Measurements from ENCODE around the gene AGBL1. TPM values are rescaled to one million over a fixed set of nuclear protein-coding genes. Genes with fewer than 3 reads are reported as not detected.

AGBL1 gene
- total RNA-seq, 2 donors from 2014 or later: not detected

DNA sequence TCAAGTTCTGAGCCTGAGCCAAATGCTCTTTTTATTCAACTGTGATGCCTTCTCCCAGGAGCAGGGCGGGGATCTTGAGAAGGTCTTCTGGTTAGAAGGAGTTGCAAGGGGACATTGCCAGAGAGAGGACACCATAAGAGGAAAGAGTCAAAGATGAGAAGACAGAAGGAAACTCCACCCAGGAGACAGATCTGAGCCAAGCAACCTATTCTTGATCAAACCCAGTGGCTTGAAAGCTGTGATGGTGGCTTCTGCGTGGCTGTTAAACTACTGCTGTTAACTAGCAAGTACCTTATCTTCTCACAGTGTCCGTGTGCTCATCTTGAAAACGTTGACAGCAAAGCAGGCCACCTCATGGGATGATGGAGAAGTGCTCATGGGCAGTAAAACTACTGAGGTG is 19.8 kb upstream of the AGBL1 start:
- DNase-seq (ENCODE audit: low spot score): no peak

DNA sequence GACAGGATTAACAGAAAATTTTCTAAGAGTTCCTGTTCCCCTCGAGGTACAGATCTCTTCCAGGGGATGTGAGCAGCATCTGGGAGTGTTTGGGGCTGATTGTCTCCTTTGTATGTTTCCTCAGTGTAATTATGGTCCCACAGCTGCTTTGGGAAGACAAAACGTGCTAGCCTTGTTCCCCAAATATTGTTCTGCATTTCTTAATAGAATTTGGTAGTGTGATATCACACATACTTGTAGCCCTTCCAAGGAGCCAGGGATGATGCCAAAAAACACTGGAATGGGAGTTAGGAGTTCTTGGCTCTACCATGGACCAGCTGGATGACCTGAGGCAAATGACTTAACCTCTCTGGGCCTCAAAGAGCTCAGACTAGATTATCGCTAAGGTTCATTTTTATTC is 19.0 kb upstream of the AGBL1 start:
- no peak for ATAC-seq (ENCODE audit: insufficient number of reproducible peaks, low FRiP score, low read depth)
- TF ChIP-seq, protein P1, sequence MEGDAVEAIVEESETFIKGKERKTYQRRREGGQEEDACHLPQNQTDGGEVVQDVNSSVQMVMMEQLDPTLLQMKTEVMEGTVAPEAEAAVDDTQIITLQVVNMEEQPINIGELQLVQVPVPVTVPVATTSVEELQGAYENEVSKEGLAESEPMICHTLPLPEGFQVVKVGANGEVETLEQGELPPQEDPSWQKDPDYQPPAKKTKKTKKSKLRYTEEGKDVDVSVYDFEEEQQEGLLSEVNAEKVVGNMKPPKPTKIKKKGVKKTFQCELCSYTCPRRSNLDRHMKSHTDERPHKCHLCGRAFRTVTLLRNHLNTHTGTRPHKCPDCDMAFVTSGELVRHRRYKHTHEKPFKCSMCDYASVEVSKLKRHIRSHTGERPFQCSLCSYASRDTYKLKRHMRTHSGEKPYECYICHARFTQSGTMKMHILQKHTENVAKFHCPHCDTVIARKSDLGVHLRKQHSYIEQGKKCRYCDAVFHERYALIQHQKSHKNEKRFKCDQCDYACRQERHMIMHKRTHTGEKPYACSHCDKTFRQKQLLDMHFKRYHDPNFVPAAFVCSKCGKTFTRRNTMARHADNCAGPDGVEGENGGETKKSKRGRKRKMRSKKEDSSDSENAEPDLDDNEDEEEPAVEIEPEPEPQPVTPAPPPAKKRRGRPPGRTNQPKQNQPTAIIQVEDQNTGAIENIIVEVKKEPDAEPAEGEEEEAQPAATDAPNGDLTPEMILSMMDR (IDR thresholded peaks at IDR 0.05): no peak
- Histone ChIP-seq H3K36me3 (no peaks in the 10 kb centered on the region), H3K27me3 (replicated peaks; ENCODE audit: insufficient read depth) (no peaks in the 10 kb centered on the region), H3K27ac (no peak overlapping the region), H3K9me3 (no peaks in the 10 kb centered on the region), H3K4me1 (ENCODE audit: control insufficient read depth in 1 of 2, low read depth in 2 of 2) (no peaks in the 10 kb centered on the region), H3K4me3 (no peak overlapping the region)
- DNase-seq (ENCODE audit: low spot score): no peak

More for the DNA sequence above, 19.8 kb upstream of the AGBL1 start:
- ATAC-seq (ENCODE audit: insufficient number of reproducible peaks, low FRiP score, low read depth): no peak
- Histone ChIP-seq H3K4me1 (ENCODE audit: control insufficient read depth in 1 of 2, low read depth in 2 of 2) (no peaks in the 10 kb centered on the region), H3K36me3 (no peaks in the 10 kb centered on the region), H3K27ac (no peak overlapping the region), H3K9me3 (no peaks in the 10 kb centered on the region), H3K27me3 (replicated peaks; ENCODE audit: insufficient read depth) (no peaks in the 10 kb centered on the region), H3K4me3 (no peak overlapping the region)
- TF ChIP-seq, protein P1 (IDR thresholded peaks at IDR 0.05): no peak

DNA sequence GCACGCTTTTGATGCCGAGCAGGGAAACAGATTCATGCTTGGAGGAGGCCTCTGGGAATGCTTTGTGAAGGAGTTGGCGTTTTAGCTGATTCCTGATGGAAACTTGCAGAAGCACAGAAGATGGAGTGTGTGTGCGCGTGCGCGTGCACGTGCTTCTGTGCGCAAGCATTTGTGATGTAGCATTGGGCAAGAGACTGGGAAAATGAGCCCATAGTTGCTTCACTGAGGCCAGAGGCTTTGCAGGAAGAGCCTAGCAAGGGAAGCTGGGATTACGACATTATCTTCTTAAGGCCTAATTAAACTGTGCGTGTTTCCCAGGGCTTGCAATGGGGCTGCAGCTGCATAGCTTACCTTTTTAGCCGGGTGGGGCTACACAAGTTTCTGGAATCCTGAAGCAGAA is 18.1 kb upstream of the AGBL1 start:
- Histone ChIP-seq H3K4me3 (no peak overlapping the region), H3K27ac (no peak overlapping the region), H3K9me3 (no peaks in the 10 kb centered on the region), H3K27me3 (replicated peaks; ENCODE audit: insufficient read depth) (no peaks in the 10 kb centered on the region), H3K4me1 (ENCODE audit: control insufficient read depth in 1 of 2, low read depth in 2 of 2) (no peaks in the 10 kb centered on the region), H3K36me3 (no peaks in the 10 kb centered on the region)
- ATAC-seq (ENCODE audit: insufficient number of reproducible peaks, low FRiP score, low read depth) (no peak), DNase-seq (ENCODE audit: low spot score) (no peak)
- TF ChIP-seq, protein P1 (IDR thresholded peaks at IDR 0.05): no peak

DNA sequence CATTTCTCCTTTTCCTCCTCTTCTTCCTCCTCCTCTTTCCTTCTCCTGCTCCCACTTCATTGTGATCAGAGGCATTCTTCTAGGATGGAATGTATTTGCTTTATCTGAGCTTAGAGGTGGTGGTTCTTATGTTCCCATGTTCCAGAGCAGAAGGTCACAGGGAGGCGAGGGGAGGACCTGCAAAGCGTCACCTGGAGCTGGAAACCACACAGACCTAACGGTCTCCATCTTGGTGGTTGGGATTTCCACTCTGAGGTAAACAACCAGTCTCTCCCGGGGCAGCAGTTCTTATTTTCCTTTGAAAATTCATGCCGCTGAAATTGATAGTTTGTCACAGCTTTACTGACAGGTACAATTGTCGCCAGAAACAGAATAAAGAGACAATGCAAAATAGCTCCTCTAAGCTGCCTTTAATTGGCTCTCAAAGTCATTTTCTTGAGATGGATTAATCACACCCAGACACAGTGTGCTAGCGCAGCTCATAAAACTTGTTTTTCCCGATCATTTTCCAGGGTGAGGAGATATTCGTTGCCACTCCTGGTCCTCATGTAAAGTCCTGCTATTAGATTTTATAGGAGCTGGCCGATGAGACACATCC is 16.9 kb upstream of the AGBL1 start:
- no peak for DNase-seq (ENCODE audit: low spot score)
- ATAC-seq (ENCODE audit: insufficient number of reproducible peaks, low FRiP score, low read depth): no peak
- H3K9me3 ChIP-seq: no peaks in the 10 kb centered on the region
- H3K36me3 ChIP-seq: no peaks in the 10 kb centered on the region
- TF ChIP-seq, protein P1 (IDR thresholded peaks at IDR 0.05): no peak
- H3K27ac ChIP-seq: no peak overlapping the region
- H3K27me3 ChIP-seq (replicated peaks; ENCODE audit: insufficient read depth): no peaks in the 10 kb centered on the region
- no peak overlapping the region for H3K4me3 ChIP-seq
- no peaks in the 10 kb centered on the region for H3K4me1 ChIP-seq (ENCODE audit: control insufficient read depth in 1 of 2, low read depth in 2 of 2)

DNA sequence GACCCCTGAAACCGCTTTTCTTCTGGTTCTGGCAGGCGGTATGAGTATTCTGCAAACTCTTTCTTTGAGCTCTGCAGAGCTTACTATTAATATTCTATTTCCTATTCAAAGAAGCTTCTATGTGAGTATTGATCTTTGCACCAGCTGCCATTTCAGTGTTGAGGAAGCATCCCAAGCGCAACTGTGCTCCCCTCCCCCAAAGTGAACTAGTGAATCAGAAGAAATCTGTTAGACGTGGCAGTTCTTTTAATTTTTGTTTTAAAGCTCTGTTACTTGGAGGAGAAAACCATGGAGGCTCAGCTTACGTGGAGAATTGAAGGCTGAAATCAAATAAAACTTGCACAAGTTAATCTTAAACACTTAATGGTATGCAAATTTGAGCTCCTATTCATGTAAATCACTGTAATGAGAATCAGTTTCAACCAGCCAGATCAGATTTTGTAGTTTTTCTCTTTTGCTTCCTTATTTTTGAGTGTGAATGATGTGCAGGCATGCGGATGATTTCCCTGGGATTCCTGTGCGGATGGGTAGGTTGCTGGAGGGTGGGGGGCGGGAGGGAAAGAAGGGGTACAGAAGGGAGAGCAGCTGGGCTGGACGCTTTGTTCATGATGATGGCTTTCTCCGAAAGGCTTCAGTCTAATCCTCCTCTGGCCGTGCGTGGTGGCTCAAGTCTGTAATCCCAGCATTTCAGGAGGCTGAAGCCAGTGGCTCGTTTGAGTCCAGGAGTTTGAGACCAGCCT is 16.1 kb upstream of the AGBL1 start:
- no peaks in the 10 kb centered on the region for H3K27me3 ChIP-seq (replicated peaks; ENCODE audit: insufficient read depth)
- DNase-seq (ENCODE audit: low spot score): no peak
- no peaks in the 10 kb centered on the region for H3K36me3 ChIP-seq
- no peak overlapping the region for H3K4me3 ChIP-seq
- no peak for ATAC-seq (ENCODE audit: insufficient number of reproducible peaks, low FRiP score, low read depth)
- H3K9me3 ChIP-seq: no peaks in the 10 kb centered on the region
- H3K4me1 ChIP-seq (ENCODE audit: control insufficient read depth in 1 of 2, low read depth in 2 of 2): no peaks in the 10 kb centered on the region
- TF ChIP-seq, protein P1 (IDR thresholded peaks at IDR 0.05): no peak
- H3K27ac ChIP-seq: no peak overlapping the region

Data from thoracic aorta (tissue), 2 donors.